Measurements from ENCODE around the gene TAB2.
A peak's percentile ranks its signal among the peaks of the same experiment; 100 is the strongest.
"Not testable (repeated sequence)": the region's sequence is repeated elsewhere in the genome, so short reads cannot be mapped to it uniquely, and the experiment has no call there.

The TAB2 gene

GRCh38 chr6:149313070-149313469 is 4.4 kb upstream of the TAB2 start:
- DNase-seq: no peak

GRCh38 chr6:149313861-149314260 is 3.7 kb upstream of the TAB2 start:
- DNase-seq: no peak

- DNase-seq: no peak
Observed at GRCh38 chr6:149314325-149314905, 3.1 kb upstream of the TAB2 start.

GRCh38 chr6:149316108-149316727 is 1.3 kb upstream of the TAB2 start:
- DNase-seq: no peak

- peak; percentile 88 for DNase-seq
Observed at GRCh38 chr6:149316740-149317643, 520 bp upstream of the TAB2 start.

GRCh38 chr6:149318581-149319286 is 1.2 kb downstream of the TAB2 start:
- DNase-seq: no peak

GRCh38 chr6:149319422-149319821 is 1.9 kb downstream of the TAB2 start:
- no peak for DNase-seq

- DNase-seq: not testable (repeated sequence)
Observed at GRCh38 chr6:149320016-149320415, 2.5 kb downstream of the TAB2 start.

GRCh38 chr6:149320796-149321195 is 3.3 kb downstream of the TAB2 start:
- DNase-seq: no peak

GRCh38 chr6:149323353-149323752 is 5.8 kb downstream of the TAB2 start:
- DNase-seq: no peak

GRCh38 chr6:149323925-149324324 is 6.4 kb downstream of the TAB2 start:
- DNase-seq: no peak

- DNase-seq: no peak
Observed at GRCh38 chr6:149324428-149324827, 6.9 kb downstream of the TAB2 start.

- no peak for DNase-seq
Observed at GRCh38 chr6:149325648-149326236, 8.2 kb downstream of the TAB2 start.

- no peak for DNase-seq
Observed at GRCh38 chr6:149327638-149328037, 10.1 kb downstream of the TAB2 start.

- DNase-seq: no peak
Observed at GRCh38 chr6:149328083-149328482, 10.6 kb downstream of the TAB2 start.

- DNase-seq: no peak
Observed at GRCh38 chr6:149329529-149329928, 12.0 kb downstream of the TAB2 start.

GRCh38 chr6:149330133-149330532 is 12.6 kb downstream of the TAB2 start:
- DNase-seq: no peak

GRCh38 chr6:149331043-149331807 is 13.7 kb downstream of the TAB2 start:
- no peak for DNase-seq

GRCh38 chr6:149331871-149332270 is 14.4 kb downstream of the TAB2 start:
- DNase-seq: no peak

GRCh38 chr6:149332602-149333265 is 15.2 kb downstream of the TAB2 start:
- DNase-seq: peak; percentile 73

- DNase-seq: no peak
Observed at GRCh38 chr6:149333266-149333620, 15.7 kb downstream of the TAB2 start.

GRCh38 chr6:149334201-149334600 is 16.7 kb downstream of the TAB2 start:
- no peak for DNase-seq
